ENCODE results near the gene GPR34.
"Not testable (repeated sequence)": the region's sequence is repeated elsewhere in the genome, so short reads cannot be mapped to it uniquely, and the experiment has no call there.

Gene GPR34

DNA sequence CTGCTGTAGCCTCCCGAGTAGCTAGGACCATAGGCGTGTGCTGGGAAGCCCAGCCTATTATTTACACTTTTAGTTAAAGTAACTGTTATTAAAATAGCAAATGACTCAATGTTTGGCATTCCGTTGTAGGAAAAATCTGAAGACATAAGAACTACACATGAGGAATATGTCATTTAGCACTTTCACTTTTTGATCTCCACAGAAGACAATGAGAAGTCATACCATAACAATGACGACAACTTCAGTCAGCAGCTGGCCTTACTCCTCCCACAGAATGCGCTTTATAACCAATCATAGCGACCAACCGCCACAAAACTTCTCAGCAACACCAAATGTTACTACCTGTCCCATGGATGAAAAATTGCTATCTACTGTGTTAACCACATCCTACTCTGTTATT, 6.7 kb downstream of the GPR34 start:
- no peak for DNase-seq (ENCODE audit: low read depth)

DNA sequence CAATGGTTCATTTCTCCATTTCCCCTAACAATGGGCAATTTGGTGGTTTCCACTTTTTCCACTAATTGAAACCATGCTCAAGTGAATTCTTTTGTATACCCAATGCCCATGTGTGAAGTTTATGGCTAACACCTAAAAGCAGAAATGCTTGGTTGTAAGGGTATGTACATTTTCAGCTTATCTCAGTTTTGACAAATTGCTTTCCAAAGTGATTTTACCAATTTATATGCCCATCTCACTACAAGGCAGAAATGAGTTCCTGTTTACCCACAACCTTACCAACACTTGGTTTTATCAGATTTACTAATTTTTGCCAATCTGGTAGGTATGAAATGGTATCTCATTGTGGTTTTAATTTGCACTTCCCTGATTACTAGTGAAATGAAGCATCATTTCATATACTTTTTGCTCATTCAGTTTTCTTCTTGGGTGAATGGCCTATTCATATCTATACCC, 14.8 kb downstream of the GPR34 start:
- DNase-seq (ENCODE audit: low read depth), result no peak

DNA sequence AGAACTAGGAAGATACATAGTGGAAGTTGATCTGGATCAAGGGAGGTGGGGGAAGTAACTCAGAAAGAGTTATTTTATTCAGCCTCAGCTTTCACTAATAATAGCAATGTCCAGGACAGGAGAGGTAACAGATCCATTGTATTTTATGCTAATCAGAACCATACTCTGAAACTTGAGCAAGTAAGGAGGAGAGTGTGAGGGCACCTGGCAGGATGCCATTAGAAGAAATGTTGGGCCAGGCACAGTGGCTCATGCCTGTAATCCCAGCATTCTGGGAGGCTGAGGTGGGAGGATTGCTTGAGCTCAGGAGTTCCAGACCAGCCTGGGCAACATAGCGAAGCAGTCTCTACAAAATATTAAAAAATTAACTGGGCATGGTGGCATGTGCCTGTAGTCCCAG, 16.3 kb downstream of the GPR34 start:
- DNase-seq (ENCODE audit: low read depth), result no peak

DNA sequence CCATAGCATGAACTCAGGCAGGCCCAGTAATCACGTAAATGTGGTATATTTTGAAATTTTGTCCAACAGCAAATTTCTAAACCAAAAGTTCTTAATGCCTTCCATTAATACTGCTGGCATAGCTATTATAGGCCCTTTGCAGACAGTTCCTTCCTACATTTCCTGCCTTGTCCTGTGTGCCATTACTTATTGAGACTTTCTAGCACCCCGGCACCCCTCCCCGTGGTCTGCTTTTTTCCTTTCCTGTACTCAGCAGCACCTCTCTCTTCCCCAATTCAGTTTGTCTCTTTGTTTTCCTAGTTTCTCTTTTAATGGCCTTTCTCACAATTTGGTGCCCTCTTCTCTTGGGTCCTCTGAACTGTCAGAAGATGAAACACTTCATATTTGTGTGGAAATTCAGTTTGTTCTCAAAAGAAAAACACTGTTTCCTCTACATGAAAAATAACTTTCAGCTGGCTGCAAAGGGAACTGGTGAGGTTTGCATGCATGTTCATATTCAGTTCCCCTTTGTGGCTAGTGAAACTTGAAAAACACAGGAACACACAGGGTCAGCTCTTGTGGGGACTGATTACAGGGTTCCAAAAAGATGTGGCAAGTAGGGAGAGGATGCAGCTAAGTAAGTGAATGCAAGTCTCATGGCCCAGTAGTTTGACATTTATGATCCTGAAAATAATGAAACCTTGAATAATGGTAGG, 17.1 kb downstream of the GPR34 start:
- DNase-seq (ENCODE audit: low read depth), result no peak

DNA sequence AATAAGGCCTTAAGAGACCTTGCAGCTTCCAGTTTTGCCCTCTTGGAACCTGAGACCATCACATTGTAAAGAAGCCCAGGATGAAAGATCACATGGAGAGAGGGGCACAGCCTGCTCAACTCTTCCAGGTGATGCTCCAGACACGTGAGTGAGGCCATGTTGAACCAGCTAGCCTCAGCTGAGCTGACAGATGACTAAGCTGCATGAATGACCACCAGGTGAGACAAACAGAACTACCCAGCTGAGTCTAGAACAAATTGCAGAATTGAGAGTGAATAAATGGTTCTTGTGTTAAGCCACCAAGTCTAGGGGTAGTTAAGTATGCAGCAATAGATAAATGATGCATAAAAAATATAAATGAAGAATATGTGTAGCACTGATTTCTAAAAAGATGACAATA, 18.4 kb downstream of the GPR34 start:
- DNase-seq (ENCODE audit: low read depth), result no peak

DNA sequence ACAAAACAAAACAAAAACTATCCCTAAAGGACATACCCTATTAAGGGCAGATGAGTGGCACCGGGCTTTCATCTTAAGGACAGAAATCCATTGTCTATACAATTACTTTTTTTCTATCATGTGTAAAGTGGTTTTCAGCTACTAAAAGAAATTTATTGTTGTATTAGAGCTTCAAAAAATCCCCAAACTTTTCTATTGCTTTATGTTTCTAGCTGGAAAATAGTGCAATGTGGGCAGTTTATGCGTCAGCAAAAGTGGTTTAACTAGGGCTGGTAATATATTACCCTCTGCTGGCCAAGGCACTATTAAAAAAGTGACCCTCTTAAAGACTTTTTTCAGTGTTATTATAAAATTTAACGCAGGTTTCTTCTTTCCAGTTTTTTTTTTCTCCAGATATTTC, 19.7 kb downstream of the GPR34 start:
- DNase-seq (ENCODE audit: low read depth), result no peak

DNA sequence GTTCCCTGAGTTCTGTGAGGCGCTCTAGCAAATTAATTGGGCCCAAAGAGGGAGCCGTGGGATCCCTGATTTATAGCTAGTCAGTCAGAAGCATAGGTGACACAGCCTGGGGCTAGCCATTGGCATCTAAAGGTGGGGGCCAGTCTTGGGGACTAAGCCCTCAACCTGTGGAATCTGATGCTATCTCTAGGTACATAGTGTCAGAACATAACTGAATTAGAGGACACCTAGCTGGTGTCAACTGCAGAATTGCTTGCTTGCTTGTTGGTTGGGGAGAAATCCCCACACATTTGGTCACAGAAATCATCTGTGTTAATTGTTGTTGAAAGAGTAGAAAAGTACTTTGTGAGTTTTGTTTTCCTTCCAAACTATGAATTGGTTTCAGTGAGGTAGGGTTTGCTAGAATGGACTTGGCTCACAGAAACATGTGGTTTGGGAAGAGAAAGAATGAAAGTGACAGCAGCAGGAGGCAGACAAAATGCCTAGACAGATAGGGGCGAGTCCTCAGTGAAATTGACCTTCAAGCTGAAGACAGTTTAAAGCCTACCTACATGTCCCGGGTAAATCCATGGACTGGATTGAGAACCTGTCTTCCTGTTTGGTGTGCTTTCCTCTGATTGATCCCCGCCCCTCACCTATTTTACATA, 22.4 kb downstream of the GPR34 start:
- no peak for DNase-seq (ENCODE audit: low read depth)

DNA sequence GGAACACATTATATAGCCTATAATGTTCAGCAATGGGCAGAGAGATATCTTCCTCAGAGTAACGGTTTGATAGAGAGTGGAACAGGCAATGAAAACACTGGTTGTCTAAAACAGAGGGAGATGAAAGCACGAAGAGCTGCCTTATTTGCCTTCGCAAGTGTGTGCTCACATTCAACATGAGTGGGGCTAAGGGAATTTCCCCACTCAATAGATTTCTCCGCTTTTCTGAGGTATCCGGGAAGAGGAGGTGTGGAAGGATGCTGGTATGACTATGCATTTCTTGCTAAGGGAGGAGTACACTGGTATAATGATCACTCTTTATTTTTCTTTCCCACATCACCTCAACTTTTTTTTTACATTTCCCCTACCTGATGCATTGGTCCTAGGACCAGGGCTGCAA, 27.4 kb downstream of the GPR34 start:
- no peak for DNase-seq (ENCODE audit: low read depth)

DNA sequence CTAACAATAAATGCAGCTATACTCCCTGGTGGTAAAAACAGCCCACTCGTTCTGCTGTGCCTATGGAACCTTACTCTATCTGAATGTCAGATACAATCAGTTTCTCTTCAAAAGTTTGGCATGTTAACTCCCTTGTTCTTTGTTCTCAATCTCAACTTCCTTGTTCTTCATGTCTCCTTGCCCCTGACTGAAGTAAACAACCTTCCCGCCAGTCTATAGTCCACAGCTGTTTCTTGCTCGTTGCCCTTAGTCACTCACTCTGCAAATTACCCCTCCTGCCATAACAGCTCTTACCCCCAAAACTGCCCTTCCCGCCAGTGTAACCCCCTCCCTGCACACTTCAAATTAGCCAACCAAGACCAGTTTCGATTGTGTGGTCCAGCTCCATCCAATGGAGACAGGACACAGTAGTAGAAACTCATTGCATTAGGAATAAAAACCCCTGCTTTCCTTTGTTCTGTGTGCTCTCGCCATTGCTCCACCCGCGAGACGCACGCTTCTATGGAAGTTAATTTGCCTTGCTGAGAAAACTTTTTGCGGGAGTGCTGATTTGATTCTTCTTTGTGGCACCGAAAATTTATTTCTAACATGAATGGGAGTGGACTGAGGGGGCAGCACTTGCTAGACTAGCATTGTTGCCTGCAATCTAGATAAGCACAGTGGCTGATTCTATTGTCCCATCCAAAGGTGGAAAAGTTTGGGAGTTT, 28.1 kb downstream of the GPR34 start:
- no peak for DNase-seq (ENCODE audit: low read depth)

DNA sequence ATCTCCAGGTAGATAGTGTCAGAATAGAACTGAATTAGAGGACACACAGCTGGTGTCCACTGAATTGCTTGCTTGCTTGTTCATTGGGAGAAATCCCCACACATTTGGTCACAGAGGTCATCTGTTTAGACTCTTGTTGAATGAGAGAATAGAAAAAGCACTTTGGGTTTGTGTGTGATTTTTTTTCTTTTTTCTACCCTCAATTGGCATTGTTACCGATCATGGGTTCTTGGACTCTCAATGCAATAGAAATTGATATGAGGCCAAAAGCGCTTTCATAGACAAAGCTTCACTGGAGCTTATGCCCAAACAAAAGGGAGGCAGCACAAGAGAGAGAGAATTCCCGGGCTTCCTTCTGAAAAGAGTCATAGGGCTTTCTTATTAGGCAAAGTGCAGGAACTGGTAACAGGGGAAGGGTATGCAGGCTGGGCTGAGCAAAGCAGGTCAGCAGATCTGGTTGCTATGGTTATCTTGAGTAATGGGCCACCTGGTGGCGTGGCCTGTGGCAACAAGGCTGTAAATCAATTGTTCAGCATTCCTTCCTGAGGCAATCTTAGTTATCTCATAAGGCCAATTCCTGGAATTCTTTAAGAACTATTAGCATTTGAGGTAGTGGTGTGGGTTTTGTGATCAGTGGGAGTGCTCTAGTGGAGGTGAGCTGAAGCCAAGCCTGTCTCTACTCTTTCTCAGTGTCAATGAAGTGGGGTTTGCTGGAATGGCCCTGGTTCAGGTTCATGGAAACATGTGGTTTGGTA, 29.9 kb downstream of the GPR34 start:
- no peak for DNase-seq (ENCODE audit: low read depth)

DNA sequence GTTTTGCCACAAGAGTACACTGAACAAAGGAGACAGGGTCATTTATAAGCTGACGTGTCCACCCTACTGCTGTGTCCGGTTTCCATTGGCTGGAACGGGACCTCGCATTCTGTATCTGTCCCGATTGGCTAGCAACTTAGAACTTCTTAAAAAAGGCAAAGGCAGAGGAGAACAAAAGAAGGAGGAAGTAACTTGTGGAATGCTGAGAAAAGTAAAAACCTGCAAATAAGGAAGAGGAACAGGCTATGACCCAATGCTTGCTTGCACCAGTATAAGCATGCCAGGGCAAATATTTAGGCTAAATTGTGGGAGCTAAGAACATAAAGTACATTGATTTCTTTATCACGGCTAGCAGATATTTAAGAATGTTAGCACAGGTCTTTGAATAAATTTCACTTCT, 30.8 kb downstream of the GPR34 start:
- not testable (repeated sequence) for DNase-seq (ENCODE audit: low read depth)

DNA sequence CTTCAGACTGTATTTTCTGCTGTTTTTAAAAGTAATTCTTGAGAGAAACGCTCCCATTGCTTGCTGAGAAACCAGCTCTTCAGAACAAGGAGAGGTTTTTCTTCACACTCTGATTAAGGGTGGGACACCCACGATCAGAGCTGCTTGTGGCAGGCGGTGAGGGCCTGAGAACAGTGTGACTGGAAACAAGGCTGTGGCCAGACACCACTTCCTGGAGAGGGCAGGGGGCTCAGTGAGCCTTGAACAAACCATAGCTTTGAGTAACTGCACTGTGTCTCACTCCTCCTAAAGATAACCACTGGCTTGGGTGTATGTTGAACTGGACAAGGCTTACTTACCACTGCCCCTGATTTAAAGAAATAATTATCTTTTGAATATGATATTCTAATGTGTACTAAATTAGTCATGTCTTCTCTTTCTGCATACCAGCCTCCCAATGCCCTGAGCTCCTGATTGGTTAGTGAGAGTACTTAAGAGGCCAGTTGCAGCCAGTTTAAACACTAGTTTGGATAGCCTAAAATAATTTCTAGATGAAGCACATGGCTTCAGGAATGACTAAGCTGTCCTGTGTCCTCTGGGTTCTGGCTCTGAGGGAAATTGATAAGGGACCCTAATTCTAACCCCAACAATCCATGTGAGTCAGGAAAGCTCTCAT, 31.5 kb downstream of the GPR34 start:
- DNase-seq (ENCODE audit: low read depth), result no peak

DNA sequence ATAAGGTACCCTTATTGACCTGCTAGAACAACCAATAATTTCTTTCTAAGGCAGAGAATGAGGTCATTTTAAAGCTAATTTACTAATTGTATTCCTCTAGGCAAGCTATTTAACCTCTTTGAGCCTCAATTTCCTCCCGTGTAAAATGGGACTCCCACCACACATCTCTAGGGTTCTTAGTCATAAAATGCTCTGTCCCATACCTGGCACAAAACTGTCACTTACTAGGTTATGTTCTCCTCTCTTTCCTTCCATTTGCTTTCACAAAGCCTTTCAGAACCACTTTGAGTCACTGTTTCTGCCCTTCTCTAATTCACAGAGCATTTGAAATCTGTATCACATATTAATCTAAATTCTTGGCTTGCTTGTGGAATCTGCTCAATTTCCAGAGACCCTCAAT, 32.8 kb downstream of the GPR34 start:
- no peak for DNase-seq (ENCODE audit: low read depth)

DNA sequence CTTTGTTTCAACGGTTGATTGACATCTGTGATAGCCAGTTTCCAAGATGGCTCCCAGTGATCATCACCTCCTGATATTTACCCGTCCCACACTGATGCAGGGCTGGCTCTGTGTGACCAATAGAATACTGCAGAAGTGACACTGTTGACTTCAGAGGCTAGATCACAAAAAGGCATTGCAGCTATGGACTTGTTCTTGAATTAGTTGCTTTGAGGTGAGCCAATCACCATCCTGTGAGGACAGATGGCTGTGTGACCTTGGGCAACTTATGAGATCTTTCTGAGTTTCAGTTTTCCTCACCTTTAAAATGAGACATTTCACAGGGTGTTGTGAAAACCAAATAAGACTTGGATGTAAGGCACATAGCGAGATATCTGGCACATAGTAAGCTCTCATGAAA, 33.4 kb downstream of the GPR34 start:
- no peak for DNase-seq (ENCODE audit: low read depth)

DNA sequence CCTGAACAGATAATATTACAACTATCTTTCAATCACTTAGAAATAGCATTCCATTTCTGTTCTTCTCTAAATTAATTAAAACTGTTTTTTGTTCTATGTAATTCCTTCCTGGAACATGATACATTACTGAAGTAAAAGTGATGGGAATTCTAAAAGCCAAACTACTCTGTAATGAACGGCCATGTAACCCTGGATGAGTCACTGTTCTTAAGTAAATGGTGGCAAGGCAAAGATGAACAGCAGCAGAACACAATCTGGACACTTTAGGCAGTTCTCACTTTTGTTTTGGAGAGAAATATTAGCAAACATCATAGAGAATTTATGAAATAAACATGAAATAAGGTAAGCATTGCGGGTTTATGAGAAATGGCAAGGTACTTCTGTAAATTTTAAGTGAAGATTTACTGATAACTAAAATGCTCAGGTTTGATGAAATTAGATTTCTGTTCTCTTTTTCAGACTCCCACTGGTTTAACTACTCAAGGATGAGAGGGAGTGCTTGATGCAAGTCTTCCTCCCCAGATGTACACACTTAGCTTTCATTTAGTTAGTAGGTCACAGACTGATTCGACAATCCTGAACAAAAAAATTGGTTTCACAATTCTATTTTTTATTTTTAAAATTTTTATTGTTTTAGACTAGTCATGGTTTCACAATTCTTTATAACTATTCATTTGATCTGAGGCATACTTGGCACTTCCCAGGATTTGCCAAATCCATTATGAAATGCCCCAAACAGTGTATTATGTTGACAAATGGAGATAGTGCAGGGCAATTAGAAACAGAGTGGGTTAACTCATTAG, 34.2 kb downstream of the GPR34 start:
- DNase-seq (ENCODE audit: low read depth), result no peak

DNA sequence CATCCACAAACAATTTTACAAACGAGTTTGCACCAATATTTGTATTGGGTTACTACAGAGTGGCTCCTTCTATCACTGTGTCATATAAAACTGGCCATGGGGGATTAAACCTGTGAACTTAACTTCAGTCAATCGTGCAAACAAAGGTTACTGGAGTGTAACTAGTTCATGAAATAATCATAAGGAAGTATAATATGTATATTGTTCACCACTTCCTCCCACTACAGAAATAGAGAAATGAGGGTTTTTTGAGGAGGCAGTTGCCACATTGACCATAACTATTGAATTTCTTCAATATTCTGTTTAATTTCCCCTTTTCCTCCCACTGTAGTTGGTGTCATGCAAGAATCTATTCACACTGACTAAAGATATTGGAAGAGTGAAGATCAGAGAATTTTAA, 35.1 kb downstream of the GPR34 start, which contains the start of gene GPR82:
Gene GPR82, plus strand, starts transcription at position 356 of the 400 bp plus-strand sequence. CDS start 2,846 bp downstream, outside the sequence.
- no peak for DNase-seq (ENCODE audit: low read depth)

DNA sequence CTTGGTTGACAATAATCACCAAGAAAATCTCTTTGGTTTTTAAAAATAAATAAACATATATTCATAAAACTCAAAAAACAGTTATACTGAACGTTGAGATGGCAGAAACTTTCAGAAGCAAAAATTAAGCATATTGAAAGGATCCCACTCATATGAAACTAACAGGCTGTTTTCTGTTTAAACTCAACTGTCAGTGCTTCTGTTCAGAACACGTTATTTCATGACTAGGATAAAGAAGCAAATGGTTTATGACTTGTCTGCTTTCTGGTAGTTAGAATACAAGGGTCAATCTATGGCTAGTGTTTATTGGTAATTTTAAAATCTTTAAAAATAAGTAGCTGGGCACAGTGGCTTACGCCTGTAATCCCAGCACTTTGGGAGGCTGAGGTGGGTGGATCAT, 39.4 kb downstream of the GPR34 start:
- no peak for DNase-seq (ENCODE audit: low read depth)

DNA sequence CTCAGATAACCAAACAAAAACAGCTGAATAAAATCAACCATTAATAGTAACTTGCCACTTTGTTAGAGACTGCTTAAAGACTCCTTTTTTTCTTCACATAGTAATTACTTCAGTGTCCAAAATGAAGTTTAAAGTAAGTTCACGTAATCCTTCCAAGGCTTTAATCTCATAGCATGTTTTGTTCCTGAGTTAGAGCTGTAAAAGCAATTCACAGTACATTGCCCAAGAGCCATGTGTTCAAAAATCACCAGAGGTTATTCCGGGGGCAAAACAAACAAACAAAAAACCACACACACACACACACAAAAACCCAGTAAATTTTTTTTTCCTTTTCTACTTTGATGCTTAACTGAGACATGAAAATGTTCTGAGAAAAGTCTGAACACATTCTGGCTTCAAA, 41.3 kb downstream of the GPR34 start:
- no peak for DNase-seq (ENCODE audit: low read depth)

DNA sequence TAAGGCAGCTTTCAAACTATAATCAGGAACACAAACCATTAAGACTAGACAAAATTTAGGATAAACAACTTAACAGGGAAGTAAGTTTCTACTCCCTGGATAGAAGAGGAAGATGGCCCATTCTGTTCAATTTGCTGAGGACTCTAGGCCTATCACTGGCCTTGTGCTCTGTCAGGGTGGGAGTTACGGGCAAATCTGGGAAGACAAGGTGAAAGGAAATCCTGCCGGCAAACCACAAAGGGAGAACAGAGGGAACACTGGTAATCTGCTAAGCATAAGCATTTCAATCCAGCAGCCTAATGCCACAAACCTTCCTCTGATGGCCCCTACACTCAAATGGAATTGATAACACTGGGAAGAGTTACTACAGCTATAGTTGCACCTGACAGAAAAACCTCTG, 43.5 kb downstream of the GPR34 start:
- no peak for DNase-seq (ENCODE audit: low read depth)

DNA sequence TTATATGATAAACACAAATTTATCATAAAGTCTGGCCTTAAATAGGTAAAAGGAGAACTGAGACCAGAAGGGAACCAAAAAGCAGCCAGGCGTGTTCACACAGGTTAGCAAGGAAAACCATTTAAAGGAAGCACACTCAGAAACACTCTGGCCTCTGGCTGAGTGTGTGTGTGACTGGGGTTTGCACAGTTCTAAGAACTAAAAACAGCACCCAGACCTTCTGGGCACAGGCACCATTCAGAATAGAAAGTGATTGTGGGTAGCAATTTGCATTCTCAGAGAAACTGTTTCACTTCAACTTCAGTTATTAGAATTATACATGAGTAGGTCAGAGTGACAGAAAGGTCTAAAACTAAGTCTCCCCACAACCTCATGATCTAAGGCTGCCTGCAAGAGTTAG, 45.2 kb downstream of the GPR34 start:
- DNase-seq (ENCODE audit: low read depth), result no peak

DNA sequence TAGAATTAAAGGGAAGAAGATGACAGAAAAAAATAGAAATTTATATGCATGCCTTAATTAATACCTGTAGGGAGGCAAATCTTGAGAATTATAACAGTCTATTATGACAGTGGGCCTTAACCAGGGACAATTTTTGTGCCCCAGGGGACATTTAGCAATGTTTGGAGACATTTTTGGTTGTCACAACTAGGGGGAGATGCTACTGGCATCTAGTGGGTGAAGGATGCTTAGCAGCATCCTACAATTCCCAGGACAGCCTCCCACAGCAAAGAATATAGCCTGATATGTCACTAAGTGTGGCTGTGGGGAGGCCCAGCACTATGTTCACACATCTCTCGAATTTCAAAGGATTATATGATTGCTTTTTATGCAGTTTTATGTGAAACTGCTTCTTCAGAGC, 45.8 kb downstream of the GPR34 start:
- no peak for DNase-seq (ENCODE audit: low read depth)
